Mesendoderm (in vitro differentiated cells): ENCODE results near the gene METTL16.

Experiments used
- DNase-seq: peaks from one replicate; pipeline ENCODE4 v3.0.0; 2013
- H2AK5ac ChIP-seq: 2 replicates; pipeline ENCODE4 v1.6.1; 2013; ENCODE audit warnings: low read length, inconsistent platforms
- H2BK120ac ChIP-seq: 2 replicates; pipeline ENCODE4 v1.6.1; 2013; ENCODE audit warnings: low read depth, mild to moderate bottlenecking, low read length, moderate library complexity, mixed read lengths
- H2BK15ac ChIP-seq: replicated peaks from 2 replicates; pipeline ENCODE4 v1.6.1; 2013; ENCODE audit warnings: low read depth, mild to moderate bottlenecking, moderate library complexity
- H2BK5ac ChIP-seq: 2 replicates; pipeline ENCODE4 v1.6.1; 2013; ENCODE audit warnings: low read length, inconsistent platforms
- H3K18ac ChIP-seq: 2 replicates; pipeline ENCODE4 v1.6.1; 2013; ENCODE audit warnings: mild to moderate bottlenecking, low read length, mixed read lengths
- H3K23ac ChIP-seq: one replicate; pipeline ENCODE4 v1.6.1; 2013; ENCODE audit warnings: low read length
- H3K27ac ChIP-seq: 2 replicates; pipeline ENCODE4 v1.5.1; 2013; ENCODE audit warnings: low read depth, mild to moderate bottlenecking, inconsistent platforms, low read length, moderate library complexity
- H3K27me3 ChIP-seq: 2 replicates; pipeline ENCODE4 v1.6.1; 2013; ENCODE audit warnings: low read length, control low read depth, mild to moderate bottlenecking, inconsistent platforms; ENCODE audit not compliant: insufficient read depth, poor library complexity
- H3K36me3 ChIP-seq: 2 replicates; pipeline ENCODE4 v1.6.1; 2013; ENCODE audit warnings: low read length, inconsistent platforms; ENCODE audit not compliant: control insufficient read depth, insufficient read depth
- H3K4ac ChIP-seq: one replicate; pipeline ENCODE4 v1.6.1; 2013; ENCODE audit warnings: low read depth, mild to moderate bottlenecking, low read length, moderate library complexity
- H3K4me1 ChIP-seq: 2 replicates; pipeline ENCODE4 v1.6.1; 2013; ENCODE audit warnings: low read depth, low read length, inconsistent platforms; ENCODE audit not compliant: control insufficient read depth
- H3K4me2 ChIP-seq: 2 replicates; pipeline ENCODE4 v1.6.1; 2013; ENCODE audit warnings: low read length
- H3K4me3 ChIP-seq: 2 replicates; pipeline ENCODE4 v1.5.1; 2013; ENCODE audit warnings: mild to moderate bottlenecking, low read length
- H3K56ac ChIP-seq: one replicate; pipeline ENCODE4 v1.6.1; 2013; ENCODE audit warnings: low read length
- H3K79me1 ChIP-seq: 2 replicates; pipeline ENCODE4 v1.6.1; 2013; ENCODE audit warnings: low read length, inconsistent platforms
- H3K79me2 ChIP-seq: 2 replicates; pipeline ENCODE4 v1.6.1; 2013; ENCODE audit warnings: mild to moderate bottlenecking, low read length; ENCODE audit not compliant: control insufficient read depth, insufficient read depth
- H3K9ac ChIP-seq: 2 replicates; pipeline ENCODE4 v1.6.1; 2013; ENCODE audit warnings: low read length, inconsistent platforms
- H4K5ac ChIP-seq: one replicate; pipeline ENCODE4 v1.6.1; 2013; ENCODE audit warnings: low read length
- H4K8ac ChIP-seq: one replicate; pipeline ENCODE4 v1.6.1; 2013; ENCODE audit warnings: low read depth, mild to moderate bottlenecking, control low read depth, low read length, moderate library complexity
- WGBS: extraction: QIAGEN DNeasy Blood & Tissue Kit; methylation state at CpG from one replicate; pipeline ENCODE4 v1.1.7; 2013; ENCODE audit warnings: low lambda C conversion rate, missing lambda C conversion rate; ENCODE audit not compliant: insufficient coverage; ENCODE audit errors: extremely low coverage; 5-methylcytosine and 5-hydroxymethylcytosine counted together

The METTL16 gene

DNA sequence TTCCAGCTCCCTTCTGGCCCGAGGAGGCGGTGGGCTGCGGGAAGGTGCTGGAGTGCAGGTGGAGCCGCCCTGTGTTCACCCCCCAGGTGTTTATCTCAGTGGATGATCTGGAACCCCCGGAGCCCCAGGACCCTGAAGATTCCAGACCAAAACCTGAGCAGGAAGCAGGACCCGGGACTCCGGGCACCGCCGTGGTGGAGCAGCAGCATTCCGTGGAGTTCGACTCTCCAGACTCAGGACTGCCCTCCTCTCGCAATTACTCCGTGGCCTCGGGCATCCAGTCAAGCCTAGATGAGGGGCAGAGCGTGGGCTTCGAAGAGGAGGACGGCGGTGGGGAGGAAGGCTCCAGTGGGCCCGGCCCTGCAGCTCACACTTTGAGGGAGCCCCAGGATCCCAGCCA lies 136.3 kb downstream of the METTL16 start:
- H3K18ac ChIP-seq = no peak overlapping the region
- whole genome bisulfite sequencing = no CpG with 5 or more reads among the region's 19 CpGs

DNA sequence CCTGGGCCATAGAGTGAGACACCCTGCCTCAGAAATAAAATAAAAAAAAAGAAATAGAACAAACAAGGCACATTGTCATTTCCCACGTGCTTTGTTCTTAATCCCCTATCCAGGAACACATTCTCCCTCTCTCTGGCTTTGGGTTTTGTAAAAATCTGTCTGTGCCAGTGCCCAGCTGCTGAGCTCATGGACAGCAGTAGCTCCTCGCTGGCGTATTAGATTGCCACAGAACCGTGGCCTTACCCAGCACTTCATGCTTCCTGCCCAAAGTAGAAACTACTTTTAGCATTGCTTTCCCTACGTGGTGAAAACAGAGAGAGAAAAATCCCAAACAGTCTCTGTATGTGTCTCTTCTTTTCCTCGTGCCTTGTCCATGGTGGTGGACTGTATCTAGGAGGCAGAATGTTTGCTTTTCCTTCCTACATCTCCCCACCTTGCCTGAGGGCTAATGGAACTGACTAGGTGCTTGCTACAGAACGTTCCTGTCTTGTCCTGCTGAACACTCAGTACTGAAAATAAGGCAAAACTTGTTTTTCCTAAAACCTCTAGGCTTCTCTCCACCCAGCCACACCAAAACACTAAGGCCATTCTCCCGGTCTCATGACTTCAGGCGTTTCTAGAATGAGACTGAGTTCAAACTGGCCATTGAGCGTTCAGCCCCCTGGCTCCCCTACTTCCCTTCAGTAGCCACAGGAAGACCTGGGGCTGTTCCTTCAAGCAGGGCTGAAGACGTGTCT lies 137.0 kb downstream of the METTL16 start:
- Histone ChIP-seq H3K36me3 (no peaks in the 10 kb centered on the region), H3K79me2 (no peaks in the 10 kb centered on the region), H3K4me3 (no peak overlapping the region), H2BK15ac (no peak overlapping the region), H3K18ac (no peak overlapping the region), H3K23ac (no peak overlapping the region), H2AK5ac (no peak overlapping the region), H3K4ac (no peak overlapping the region), H3K79me1 (no peaks in the 10 kb centered on the region), H3K4me2 (no peak overlapping the region), H2BK120ac (no peak overlapping the region), H3K56ac (no peak overlapping the region), H2BK5ac (no peak overlapping the region), H3K9ac (no peak overlapping the region), H3K27ac (no peak overlapping the region), H3K4me1 (no peaks in the 10 kb centered on the region), H4K5ac (no peak overlapping the region), H4K8ac (no peak overlapping the region), H3K27me3 (no peaks in the 10 kb centered on the region)
- no CpG with 5 or more reads among the region's 11 CpGs for WGBS
- no peak for DNase-seq

More for the DNA sequence above, 136.3 kb downstream of the METTL16 start:
- Histone ChIP-seq H2AK5ac (no peak overlapping the region), H3K4ac (no peak overlapping the region), H3K27me3 (no peaks in the 10 kb centered on the region), H3K36me3 (no peaks in the 10 kb centered on the region), H2BK5ac (no peak overlapping the region), H3K27ac (no peak overlapping the region), H2BK120ac (no peak overlapping the region), H3K79me2 (no peaks in the 10 kb centered on the region), H3K79me1 (no peaks in the 10 kb centered on the region), H4K5ac (no peak overlapping the region), H2BK15ac (no peak overlapping the region), H3K56ac (no peak overlapping the region), H3K4me2 (no peak overlapping the region), H3K9ac (no peak overlapping the region), H3K4me1 (no peaks in the 10 kb centered on the region), H3K4me3 (no peak overlapping the region), H3K23ac (no peak overlapping the region), H4K8ac (no peak overlapping the region)
- DNase-seq = no peak

DNA sequence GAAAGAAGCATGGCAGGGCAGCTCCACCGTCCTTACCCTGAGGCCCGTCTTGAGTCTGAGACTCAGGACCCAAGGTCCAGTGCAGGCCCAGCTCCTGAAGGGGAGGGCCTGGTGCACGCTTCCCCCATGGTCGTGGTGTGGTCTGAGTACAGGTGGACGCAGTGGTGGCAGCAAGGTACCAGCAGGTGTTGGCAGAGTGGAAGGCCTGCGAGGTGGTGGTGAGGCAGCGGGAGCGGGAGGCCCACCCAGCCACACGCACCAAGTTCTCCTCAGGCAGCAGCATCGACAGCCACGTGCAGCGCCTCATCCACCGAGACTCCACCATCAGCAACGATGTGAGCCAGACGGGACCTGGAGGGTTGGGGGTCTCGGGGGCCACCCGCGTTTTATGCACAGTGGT lies 138.5 kb downstream of the METTL16 start:
- Histone ChIP-seq H3K27me3 (no peaks in the 10 kb centered on the region), H2AK5ac (no peak overlapping the region), H4K8ac (no peak overlapping the region), H3K9ac (no peak overlapping the region), H3K79me1 (no peaks in the 10 kb centered on the region), H3K4ac (no peak overlapping the region), H3K79me2 (no peaks in the 10 kb centered on the region), H2BK120ac (no peak overlapping the region), H3K27ac (no peak overlapping the region), H3K4me1 (no peaks in the 10 kb centered on the region), H3K4me3 (no peak overlapping the region), H3K23ac (no peak overlapping the region), H3K56ac (no peak overlapping the region), H3K36me3 (no peaks in the 10 kb centered on the region), H3K4me2 (no peak overlapping the region), H2BK5ac (no peak overlapping the region), H2BK15ac (no peak overlapping the region), H4K5ac (no peak overlapping the region), H3K18ac (no peak overlapping the region)
- no CpG with 5 or more reads among the region's 18 CpGs for WGBS
- DNase-seq = no peak

DNA sequence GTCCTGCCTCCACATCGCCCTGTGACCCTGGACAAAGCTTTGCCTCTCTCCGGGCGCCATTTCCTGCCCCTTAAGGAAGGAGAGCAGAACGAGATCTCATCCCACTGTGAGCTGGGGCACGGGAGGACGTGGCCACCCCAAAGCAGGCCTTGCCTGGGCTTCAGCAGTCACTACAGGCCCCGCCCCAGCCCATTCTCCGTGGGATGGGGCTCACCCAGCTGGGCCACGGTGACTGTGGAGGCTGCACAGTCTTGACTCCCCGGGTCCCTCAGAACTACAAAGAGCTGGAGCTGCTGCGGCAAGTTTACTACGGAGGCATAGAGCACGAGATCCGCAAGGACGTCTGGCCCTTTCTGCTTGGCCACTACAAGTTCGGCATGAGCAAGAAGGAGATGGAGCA lies 139.0 kb downstream of the METTL16 start:
- Histone ChIP-seq H3K36me3 (no peaks in the 10 kb centered on the region), H3K79me1 (no peaks in the 10 kb centered on the region), H3K27me3 (no peaks in the 10 kb centered on the region), H3K18ac (no peak overlapping the region), H2AK5ac (no peak overlapping the region), H4K8ac (no peak overlapping the region), H3K23ac (no peak overlapping the region), H4K5ac (no peak overlapping the region), H3K56ac (no peak overlapping the region), H3K9ac (no peak overlapping the region), H2BK15ac (no peak overlapping the region), H2BK120ac (no peak overlapping the region), H2BK5ac (no peak overlapping the region), H3K79me2 (no peaks in the 10 kb centered on the region), H3K4me1 (no peaks in the 10 kb centered on the region), H3K4me3 (no peak overlapping the region), H3K4me2 (no peak overlapping the region), H3K4ac (no peak overlapping the region), H3K27ac (no peak overlapping the region)
- WGBS = no CpG with 5 or more reads among the region's 16 CpGs
- DNase-seq = no peak

DNA sequence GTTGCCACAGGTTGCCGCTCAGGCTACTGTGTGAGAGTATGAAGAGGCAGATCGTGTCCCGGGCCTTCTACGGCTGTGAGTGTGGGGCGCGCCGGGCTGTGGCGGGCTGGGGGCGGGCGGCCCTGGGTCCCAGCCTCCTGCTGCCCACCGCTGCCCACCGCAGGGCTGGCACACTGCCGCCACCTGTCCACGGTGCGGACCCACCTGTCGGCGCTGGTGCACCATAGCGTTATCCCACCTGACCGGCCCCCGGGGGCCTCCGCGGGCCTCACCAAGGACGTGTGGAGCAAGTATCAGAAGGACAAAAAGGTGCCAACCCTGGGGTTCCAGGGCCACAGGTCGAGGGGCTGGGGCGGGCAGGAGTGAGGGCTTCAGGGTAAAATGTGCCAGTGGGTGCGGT lies 139.5 kb downstream of the METTL16 start:
- WGBS = no CpG with 5 or more reads among the region's 26 CpGs
- DNase-seq = no peak

More for the DNA sequence above, 139.5 kb downstream of the METTL16 start:
- Histone ChIP-seq H3K4me3 (no peak overlapping the region), H3K18ac (no peak overlapping the region), H3K9ac (no peak overlapping the region), H4K5ac (no peak overlapping the region), H2BK120ac (no peak overlapping the region), H4K8ac (no peak overlapping the region), H3K36me3 (no peaks in the 10 kb centered on the region), H3K79me2 (no peaks in the 10 kb centered on the region), H3K27ac (no peak overlapping the region), H3K79me1 (no peaks in the 10 kb centered on the region), H3K4ac (no peak overlapping the region), H2BK5ac (no peak overlapping the region), H3K23ac (no peak overlapping the region), H3K27me3 (no peaks in the 10 kb centered on the region), H3K56ac (no peak overlapping the region), H3K4me2 (no peak overlapping the region), H2BK15ac (no peak overlapping the region), H2AK5ac (no peak overlapping the region), H3K4me1 (no peaks in the 10 kb centered on the region)
